Lung (tissue), 12 donors: ENCODE measurements around the gene XRCC3. TPM values are rescaled to one million over a fixed set of nuclear protein-coding genes. Genes with fewer than 3 reads are reported as not detected.

Experiments
- ATAC-seq: fragments of 200-7000 bp; cut with Tn5 transposase; one replicate; pipeline ENCODE4 v1.9.1; 2020; ENCODE audit warnings: moderate number of reproducible peaks; ENCODE audit not compliant: insufficient read depth, low FRiP score
- DNase-seq, 3 donors: peaks; one replicate each; pipeline ENCODE4 v3.0.0-alpha.2; 2013 to 2017
- H3K27ac ChIP-seq, 2 donors: one replicate each; pipeline ENCODE4 v1.5.1; 2013; ENCODE audit warnings: mild to moderate bottlenecking in 2 of 2, moderate library complexity in 2 of 2, control low read depth in 1 of 2, inconsistent platforms in 1 of 2, low read depth in 1 of 2, low read length in 1 of 2
- H3K27me3 ChIP-seq, 3 donors: one replicate each; pipeline ENCODE4 v1.5.1; 2013; ENCODE audit warnings: low read length in 2 of 3; ENCODE audit not compliant: control insufficient read depth in 3 of 3, insufficient read depth in 3 of 3
- H3K36me3 ChIP-seq, 4 donors: one replicate each; pipeline ENCODE4 v1.5.1; 2013; ENCODE audit warnings: low read length in 4 of 4, mild to moderate bottlenecking in 1 of 4, moderate library complexity in 1 of 4; ENCODE audit not compliant: control insufficient read depth in 4 of 4, insufficient read depth in 4 of 4
- H3K4me1 ChIP-seq, 5 donors: one replicate each; pipeline ENCODE4 v1.5.1; 2013; ENCODE audit warnings: low read length in 5 of 5, mild to moderate bottlenecking in 2 of 5, moderate library complexity in 1 of 5; ENCODE audit not compliant: control insufficient read depth in 5 of 5, insufficient read depth in 5 of 5
- H3K4me3 ChIP-seq: one replicate; pipeline ENCODE4 v1.5.1; 2013; ENCODE audit warnings: mild to moderate bottlenecking, control low read depth, moderate library complexity
- H3K9ac ChIP-seq, 2 donors: one replicate each; pipeline ENCODE4 v1.5.1; 2013; ENCODE audit warnings: low read length in 2 of 2, control low read depth in 1 of 2; ENCODE audit not compliant: insufficient read depth in 1 of 2
- H3K9me3 ChIP-seq, 4 donors: one replicate each; pipeline ENCODE4 v1.5.1; 2013; ENCODE audit warnings: low read length in 3 of 4, mild to moderate bottlenecking in 1 of 4, moderate library complexity in 1 of 4; ENCODE audit not compliant: control insufficient read depth in 4 of 4, insufficient read depth in 3 of 4
- CTCF ChIP-seq: IDR thresholded peaks from 2 replicates; pipeline ENCODE4 v1.5.1; 2012; ENCODE audit warnings: mild to moderate bottlenecking; ENCODE audit errors: control extremely low read depth, extremely low read depth
- WGBS, 2 donors: extraction: QIAGEN DNeasy Blood & Tissue Kit; methylation state at CpG; one replicate each; pipeline ENCODE4 v1.1.7; 2013; 5-methylcytosine and 5-hydroxymethylcytosine counted together
- polyA plus RNA-seq, 2 donors: library from polyadenylated mRNA; stranded (reverse); fragments of 200-250 nt; gene quantifications; one replicate each; pipeline ENCODE4 v1.2.1, GENCODE V29; 2013
- total RNA-seq, 2 donors: library from RNA; depleted of rRNA in 1 of 2; stranded (reverse); fragments of >200 nt in 1 of 2; gene quantifications; one replicate each; pipeline ENCODE4 v1.2.1, GENCODE V29; 2014 to 2021
- donor health status: control.
- donor health status: control.
- donor health status: Bipolar disorder and iron deficiency.
- donor health status: healthy.
- donor health status: DM: yes; HTN: yes; CAD: no.

Gene XRCC3
- total and polyA plus RNA-seq, 4 donors = 4.4 to 10.4 (median 6.0) TPM

- Histone ChIP-seq H3K4me1 (peaks cover 0 to 6% (median 0%) of the 10 kb centered on the region in 5 donors), H3K27ac (no peak overlapping the region), H3K4me3 (no peak overlapping the region), H3K9me3 (peaks cover 0 to 3% (median 0%) of the 10 kb centered on the region in 4 donors), H3K9ac (no peak overlapping the region), H3K36me3 (peaks cover 32 to 59% (median 45%) of the 10 kb centered on the region in 4 donors), H3K27me3 (no peaks in the 10 kb centered on the region)
- WGBS, 2 donors = 82 to 97% methylated on average over 7 of the region's 7 CpGs
- DNase-seq (no peak), ATAC-seq (no peak)
- TF ChIP-seq CTCF = no peak
Measured at GRCh38 chr14:103659631-103660030, 55.6 kb downstream of the XRCC3 start.

- Histone ChIP-seq H3K27ac (peak overlapping the region in 1 of 2 donors; percentile 2), H3K9ac (no peak overlapping the region), H3K36me3 (peaks cover 22 to 50% (median 37%) of the 10 kb centered on the region in 4 donors), H3K4me1 (peaks cover 0 to 8% (median 3%) of the 10 kb centered on the region in 5 donors), H3K4me3 (no peak overlapping the region), H3K9me3 (no peaks in the 10 kb centered on the region), H3K27me3 (no peaks in the 10 kb centered on the region)
- TF ChIP-seq CTCF = no peak
- DNase-seq = no peak
- 79 to 81% methylated on average over 13 of the region's 13 CpGs for WGBS, 2 donors
- ATAC-seq = peak; percentile 20
Measured at GRCh38 chr14:103657471-103657870, 57.8 kb downstream of the XRCC3 start.

GRCh38 chr14:103656756-103657133, 58.5 kb downstream of the XRCC3 start:
- Histone ChIP-seq H3K9ac (no peak overlapping the region), H3K36me3 (peaks cover 16 to 45% (median 32%) of the 10 kb centered on the region in 4 donors), H3K27me3 (no peaks in the 10 kb centered on the region), H3K9me3 (no peaks in the 10 kb centered on the region), H3K27ac (no peak overlapping the region), H3K4me3 (no peak overlapping the region), H3K4me1 (peaks cover 0 to 9% (median 3%) of the 10 kb centered on the region in 5 donors)
- 82 to 91% methylated on average over 1 of the region's 1 CpG for WGBS, 2 donors
- TF ChIP-seq CTCF = no peak
- ATAC-seq = no peak
- no peak for DNase-seq
